Ramos (cell line): Measurements from ENCODE around the gene LHX2.

Source experiments
- in situ Hi-C: fragments of 300-500 bp; cut with MboI; formaldehyde crosslinking; loops from one replicate; pipeline ENCODE4 v1.14.3; 2022; ENCODE audit warnings: low sequenced_read_pairs; ENCODE audit not compliant: unreplicated experiment

Gene LHX2

GRCh38 chr9:124046189-124046588, 34.6 kb downstream of the LHX2 start:
- in situ Hi-C loops, result loop anchor here (25.0 kb wide), 1 partner anchor 634 kb away; no protein-coding TSS in a partner anchor

GRCh38 chr9:124047251-124047672, 35.7 kb downstream of the LHX2 start:
- in situ Hi-C loops, result loop anchor here (25.0 kb wide), 1 partner anchor 635 kb away; no protein-coding TSS in a partner anchor

GRCh38 chr9:124050955-124051354, 39.4 kb downstream of the LHX2 start:
- in situ Hi-C loops, result no loop called here

DNA sequence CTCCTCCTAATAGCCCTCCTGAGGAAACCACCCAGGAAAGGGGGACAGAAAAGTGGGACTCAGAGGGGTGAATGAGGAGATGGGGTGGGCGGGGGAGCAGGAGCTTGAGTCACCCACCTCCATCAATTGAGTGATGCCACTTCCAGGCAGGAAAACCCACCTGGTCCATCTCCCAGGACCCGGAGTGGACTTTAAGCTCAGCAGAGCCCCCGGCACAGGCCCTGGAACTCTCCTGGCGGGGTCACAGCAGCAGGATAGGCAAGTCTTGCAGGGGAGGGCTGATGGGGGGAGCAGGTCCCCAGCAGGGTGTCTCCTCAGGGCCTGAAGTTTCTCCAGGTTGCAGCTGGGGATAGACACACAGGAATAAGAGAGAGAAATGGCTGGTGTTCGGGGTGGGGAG, 40.8 kb downstream of the LHX2 start:
- in situ Hi-C loops, result no loop called here

GRCh38 chr9:124054582-124055227, 43.1 kb downstream of the LHX2 start:
- in situ Hi-C loops, result no loop called here

DNA sequence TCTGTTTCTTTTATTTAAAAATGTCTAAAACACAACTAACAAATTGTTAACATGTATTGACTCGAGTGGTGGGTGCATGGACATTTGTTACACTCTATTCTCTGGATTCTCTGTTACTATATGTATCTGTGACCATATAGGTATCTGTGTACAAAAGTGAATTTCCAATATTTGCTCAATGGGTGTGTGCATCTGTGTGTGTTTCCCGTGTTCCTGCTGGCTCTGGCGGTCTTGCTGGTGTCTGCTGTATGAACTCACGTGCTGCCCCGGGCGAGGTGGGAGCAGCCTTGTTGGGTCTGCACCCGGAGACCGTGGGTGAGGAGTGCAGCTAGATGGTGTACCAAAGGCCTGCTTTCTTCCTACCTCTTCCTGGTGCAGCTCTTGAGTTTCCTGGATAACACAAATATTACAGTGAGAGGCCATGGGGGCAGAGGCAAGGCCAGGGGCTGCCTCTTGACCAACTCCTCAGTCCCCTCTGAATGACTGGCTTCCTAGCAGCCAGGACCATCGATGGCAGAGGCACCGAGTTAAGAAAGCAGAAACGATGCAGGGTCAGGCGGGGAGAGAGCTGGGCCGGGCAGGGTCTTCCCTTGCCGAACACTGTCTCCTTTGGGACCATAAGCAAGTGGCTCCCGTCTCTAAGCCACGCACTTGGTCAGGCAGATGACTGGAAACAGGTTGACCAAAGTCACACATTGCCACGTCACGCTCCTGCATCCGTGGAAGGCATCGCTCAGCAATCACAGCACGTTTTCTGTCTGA, 49.5 kb downstream of the LHX2 start:
- in situ Hi-C loops, result no loop called here

DNA sequence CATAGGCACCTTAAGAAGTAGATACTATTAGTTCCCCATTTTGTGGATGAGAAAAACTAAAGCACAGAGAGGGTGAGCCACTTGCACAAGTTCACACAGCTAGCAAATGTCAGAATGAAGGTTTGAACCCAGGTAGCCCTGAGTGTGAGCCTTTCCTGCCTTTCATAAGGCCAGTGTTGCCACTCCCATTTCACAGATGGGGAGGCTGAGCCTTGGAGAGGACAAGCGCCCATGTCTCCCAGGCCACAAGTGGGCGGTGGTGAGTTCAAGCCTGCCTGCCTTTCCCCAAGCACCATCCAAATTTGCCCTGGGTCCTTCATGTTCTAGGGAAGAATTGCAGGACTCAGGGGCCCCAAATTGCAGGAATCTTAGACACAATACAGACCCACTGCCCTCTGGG, 50.6 kb downstream of the LHX2 start:
- in situ Hi-C loops, result no loop called here

- in situ Hi-C loops, result no loop called here
Measured at GRCh38 chr9:124066783-124067577, 55.4 kb downstream of the LHX2 start.

- in situ Hi-C loops, result no loop called here
Measured at GRCh38 chr9:124068251-124068650, 56.7 kb downstream of the LHX2 start.

- in situ Hi-C loops, result no loop called here
Measured at GRCh38 chr9:124074746-124075145, 63.2 kb downstream of the LHX2 start.

DNA sequence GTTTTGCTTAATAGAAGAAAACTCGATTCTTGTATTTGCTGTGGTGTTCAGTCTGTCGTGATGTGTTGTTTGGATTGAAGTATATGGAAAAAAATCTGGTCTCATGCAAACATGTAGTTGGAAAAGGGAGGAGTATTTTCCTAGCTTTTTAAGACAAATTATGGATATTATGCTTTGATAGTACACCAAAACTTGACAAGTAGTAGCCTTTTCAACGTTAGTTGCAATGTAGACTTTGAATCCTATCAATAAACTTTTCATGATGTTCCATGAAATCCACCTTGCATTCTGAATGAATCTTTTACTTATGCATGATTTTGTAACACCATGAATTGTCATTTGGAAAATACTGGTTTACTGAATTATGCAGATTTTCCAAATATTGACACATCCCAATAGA, 64.2 kb downstream of the LHX2 start:
- in situ Hi-C loops, result no loop called here

- in situ Hi-C loops, result no loop called here
Measured at GRCh38 chr9:124077915-124078572, 66.5 kb downstream of the LHX2 start.

DNA sequence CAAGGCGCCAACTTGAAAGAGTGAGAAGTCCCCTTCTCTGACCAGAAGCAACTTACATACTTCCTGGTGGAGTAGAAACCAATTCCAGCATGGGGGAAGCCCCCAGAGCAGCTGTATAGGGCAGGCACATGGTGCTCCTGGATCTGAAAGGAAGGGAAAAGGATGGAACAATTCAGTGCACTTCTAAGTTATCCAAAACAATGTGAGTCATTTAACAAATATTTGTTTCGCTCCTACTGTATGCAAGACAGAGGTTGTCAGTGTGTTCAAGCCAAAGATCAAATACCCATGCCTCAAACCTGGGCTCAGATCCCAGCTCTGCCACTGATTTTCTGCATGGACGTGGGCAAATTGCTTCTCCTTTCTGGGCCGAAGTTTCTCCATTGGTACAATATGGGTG, 67.1 kb downstream of the LHX2 start:
- in situ Hi-C loops, result no loop called here

- in situ Hi-C loops, result no loop called here
Measured at GRCh38 chr9:124079176-124079925, 67.8 kb downstream of the LHX2 start.

DNA sequence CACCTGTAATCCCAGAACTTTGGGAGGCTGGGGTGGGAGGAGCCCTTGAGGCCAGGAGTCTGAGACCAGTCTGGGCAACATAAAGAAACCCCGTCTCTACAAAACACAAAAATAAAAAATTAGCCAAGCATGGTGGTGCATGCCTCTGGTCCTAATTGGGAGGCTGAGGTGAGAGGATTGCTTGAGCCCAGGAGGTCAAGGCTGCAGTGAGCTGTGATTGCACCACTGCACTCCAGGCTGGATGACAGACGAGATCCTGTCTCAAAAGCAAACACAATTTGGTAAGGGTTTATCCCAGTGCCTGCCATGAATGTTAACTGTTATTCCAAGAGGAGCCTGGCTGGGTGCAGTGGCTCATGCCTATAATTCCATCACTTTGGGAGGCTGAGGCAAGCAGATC, 71.1 kb downstream of the LHX2 start:
- in situ Hi-C loops, result no loop called here
